PC-3 (cell line): ENCODE measurements around the gene DNAJC1.

Source experiments
- CTCF ChIP-seq: fragments of 300-600 bp; sonication (generic); conservative IDR thresholded peaks from 2 replicates; pipeline ENCODE4 v1.5.1; 2017; ENCODE audit warnings: antibody characterized with exemption, low read depth, mild to moderate bottlenecking, low read length
- EZH2 ChIP-seq: fragments of 300-600 bp; sonication (generic); IDR thresholded peaks from one replicate; pipeline ENCODE4 v1.6.1; 2017; ENCODE audit warnings: antibody characterized with exemption, mild to moderate bottlenecking, low read length; ENCODE audit not compliant: unreplicated experiment
- EZH2phosphoT487 ChIP-seq: fragments of 300-600 bp; sonication (generic); IDR thresholded peaks from 2 replicates; pipeline ENCODE4 v1.6.1; 2018; ENCODE audit warnings: mild to moderate bottlenecking, antibody characterized with exemption, low read length, borderline replicate concordance

DNA sequence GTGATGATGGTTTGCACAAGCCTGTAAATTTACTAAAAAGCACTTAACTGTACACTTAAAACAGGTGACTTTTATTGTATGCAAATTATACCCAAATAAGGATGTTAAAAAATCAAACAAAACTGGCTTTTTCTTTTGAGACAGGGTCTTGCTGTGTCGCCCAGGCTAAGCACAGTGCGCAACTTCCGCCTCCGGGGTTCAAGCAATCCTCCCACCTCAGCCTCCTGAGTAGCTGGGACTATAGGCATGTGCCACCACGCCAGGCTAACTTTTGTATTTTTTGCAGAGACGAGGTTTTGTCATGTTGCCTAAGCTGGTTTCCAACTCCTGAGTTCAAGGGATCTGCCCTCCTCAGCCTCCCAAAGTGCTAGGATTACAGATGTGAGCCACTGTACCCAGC, 77.7 kb downstream of the DNAJC1 start:
- TF ChIP-seq CTCF (no peak), EZH2 (no peak), EZH2phosphoT487 (no peak)
